B cell (primary cell): ENCODE results near the gene APLP1. TPM values are rescaled to one million over a fixed set of nuclear protein-coding genes. Genes with fewer than 3 reads are reported as not detected.
A peak's percentile ranks its signal among the peaks of the same experiment; 100 is the strongest.

ENCODE experiments used
- ATAC-seq: fragments of 200-7000 bp; cut with Tn5 transposase; one replicate; pipeline ENCODE4 v1.10.0; 2021; ENCODE audit warnings: low read depth, mild to moderate bottlenecking, moderate number of reproducible peaks, moderate library complexity
- CTCF ChIA-PET: fragments of 350-600 bp; sonication (Branson Sonifier 250); formaldehyde crosslinking; loops from one replicate; lab custom pipeline; 2021; ENCODE audit warnings: antibody characterized with exemption, inconsistent platforms; lab: Charles Lee
- POLR2A ChIA-PET: fragments of 350-600 bp; sonication (Branson Sonifier 250); formaldehyde crosslinking; loops from one replicate; lab custom pipeline; 2021; ENCODE audit warnings: antibody characterized with exemption; lab: Charles Lee
- DNase-seq: peaks from one replicate; pipeline ENCODE4 v3.0.0; 2013
- H2AFZ ChIP-seq: 2 replicates; pipeline ENCODE4 v1.6.1; 2012; ENCODE audit warnings: mild to moderate bottlenecking, low read depth, low read length; ENCODE audit not compliant: insufficient read depth, poor library complexity, severe bottlenecking
- H3K27ac ChIP-seq, 2 donors: 1 replicate in 1 of 2; 2 replicates in 1 of 2; pipeline ENCODE4 v1.5.1; 2012 to 2013; ENCODE audit warnings: low read length in 2 of 2, mild to moderate bottlenecking in 2 of 2, moderate library complexity in 1 of 2
- H3K27me3 ChIP-seq, 4 experiments: fragments of 200-600 bp in 1 of 4; sonication (generic) in 1 of 4; replicated peaks in 1 of 4; 1 replicate in 2 of 4; 2 replicates in 2 of 4; pipeline versions ENCODE4 v1.6.1 to v1.7.0; 2013 to 2016; ENCODE audit warnings: low read length in 3 of 4, mild to moderate bottlenecking in 2 of 4, mixed read lengths in 1 of 4, moderate library complexity in 1 of 4; ENCODE audit not compliant: insufficient read depth in 4 of 4, control insufficient read depth in 3 of 4; ENCODE audit errors: control extremely low read depth in 1 of 4
- H3K36me3 ChIP-seq, 2 experiments: replicated peaks in 1 of 2; 1 replicate in 1 of 2; 2 replicates in 1 of 2; pipeline versions ENCODE4 v1.6.1 to v1.7.1; 2013; ENCODE audit warnings: low read length in 1 of 2; ENCODE audit not compliant: insufficient read depth in 2 of 2, control insufficient read depth in 1 of 2; ENCODE audit errors: control extremely low read depth in 1 of 2, extremely low read depth in 1 of 2
- H3K4me1 ChIP-seq, 2 donors: fragments of 200-600 bp in 1 of 2; sonication (generic) in 1 of 2; 1 replicate in 1 of 2; 2 replicates in 1 of 2; pipeline versions ENCODE4 v1.5.1 to v1.6.1; 2013 to 2017; ENCODE audit warnings: low read length in 2 of 2; ENCODE audit not compliant: control insufficient read depth in 2 of 2, insufficient read depth in 2 of 2
- H3K4me2 ChIP-seq: replicated peaks from 2 replicates; pipeline ENCODE3; 2012; ENCODE audit warnings: mild to moderate bottlenecking, low read depth, low read length; ENCODE audit not compliant: poor library complexity, severe bottlenecking
- H3K4me3 ChIP-seq, 5 experiments: fragments of 200-600 bp in 1 of 5; sonication (generic) in 1 of 5; 1 replicate in 3 of 5; 2 replicates in 2 of 5; pipeline versions ENCODE4 v1.5.1 to v1.7.0; 2011 to 2016; ENCODE audit warnings: low read length in 4 of 5, mild to moderate bottlenecking in 4 of 5, low read depth in 2 of 5, control low read depth in 1 of 5, moderate library complexity in 1 of 5; ENCODE audit not compliant: insufficient read depth in 1 of 5; ENCODE audit errors: control extremely low read depth in 1 of 5, extremely low read depth in 1 of 5
- H3K79me2 ChIP-seq: fragments of 200-600 bp; sonication (generic); one replicate; pipeline ENCODE4 v1.6.0; 2016; ENCODE audit warnings: low read length; ENCODE audit not compliant: control insufficient read depth, insufficient read depth
- H3K9ac ChIP-seq: fragments of 200-600 bp; sonication (generic); 2 replicates; pipeline ENCODE4 v1.6.1; 2017; ENCODE audit warnings: mild to moderate bottlenecking, low read length, moderate library complexity
- H3K9me3 ChIP-seq, 3 donors: one replicate each; pipeline versions ENCODE4 v1.6.1 to v1.7.1; 2013; ENCODE audit warnings: low read length in 2 of 3; ENCODE audit not compliant: control insufficient read depth in 2 of 3, insufficient read depth in 1 of 3; ENCODE audit errors: control extremely low read depth in 1 of 3
- H4K20me1 ChIP-seq: 2 replicates; pipeline ENCODE4 v1.6.0; 2012; ENCODE audit warnings: mild to moderate bottlenecking, low read length; ENCODE audit not compliant: insufficient read depth, control insufficient read depth, poor library complexity, severe bottlenecking
- H3K27ac Mint-ChIP-seq: one replicate; pipeline ENCODE4 v1.8.0; 2021; ENCODE audit warnings: mixed read lengths
- H3K27me3 Mint-ChIP-seq: one replicate; pipeline ENCODE4 v1.8.0; 2021; ENCODE audit warnings: mixed read lengths
- H3K4me1 Mint-ChIP-seq: one replicate; pipeline ENCODE4 v1.8.0; 2021; ENCODE audit warnings: mixed read lengths
- H3K4me3 Mint-ChIP-seq: one replicate; pipeline ENCODE4 v1.8.0; 2021; ENCODE audit warnings: mixed read lengths
- H3K9me3 Mint-ChIP-seq: one replicate; pipeline ENCODE4 v1.8.0; 2022; ENCODE audit warnings: mixed read lengths; ENCODE audit not compliant: insufficient read depth
- EZH2 ChIP-seq: IDR thresholded peaks from 2 replicates; pipeline ENCODE4 v1.6.1; 2012; ENCODE audit warnings: borderline replicate concordance, low read depth, mild to moderate bottlenecking, moderate library complexity, low read length; ENCODE audit not compliant: insufficient read depth, poor library complexity, severe bottlenecking
- WGBS: methylation state at CpG from one replicate; pipeline ENCODE4 v1.1.5; 2013; ENCODE audit warnings: missing lambda C conversion rate; ENCODE audit not compliant: insufficient coverage; 5-methylcytosine and 5-hydroxymethylcytosine counted together
- intact Hi-C: fragments of 100-400 bp; cut with micrococcal nuclease; formaldehyde crosslinking; loops from one replicate; pipeline ENCODE4 v1.10.0; 2022
- polyA plus RNA-seq: library from polyadenylated mRNA; depleted of rRNA; stranded (reverse); fragments of >200 nt; gene quantifications from 2 replicates; pipeline ENCODE4 v1.2.3, GENCODE V29; 2012
- total RNA-seq, 2 donors: library from RNA; stranded (reverse); fragments of 120-200 nt in 1 of 2; gene quantifications; 1 replicate in 1 of 2; 2 replicates in 1 of 2; pipeline versions ENCODE4 v1.2.3 to v1.2.4, GENCODE V29; 2013 to 2022
- TF ChIP-seq, protein P1 (sequence below): fragments of 200-600 bp; IDR thresholded peaks from one replicate; pipeline ENCODE4 v1.8.0; 2022; ENCODE audit warnings: antibody characterized with exemption, mild to moderate bottlenecking

Gene APLP1
- total and polyA plus RNA-seq, 2 donors (not counting 1 experiment from before 2014, with no cell fraction given): 0.06 TPM; not detected in 1

DNA sequence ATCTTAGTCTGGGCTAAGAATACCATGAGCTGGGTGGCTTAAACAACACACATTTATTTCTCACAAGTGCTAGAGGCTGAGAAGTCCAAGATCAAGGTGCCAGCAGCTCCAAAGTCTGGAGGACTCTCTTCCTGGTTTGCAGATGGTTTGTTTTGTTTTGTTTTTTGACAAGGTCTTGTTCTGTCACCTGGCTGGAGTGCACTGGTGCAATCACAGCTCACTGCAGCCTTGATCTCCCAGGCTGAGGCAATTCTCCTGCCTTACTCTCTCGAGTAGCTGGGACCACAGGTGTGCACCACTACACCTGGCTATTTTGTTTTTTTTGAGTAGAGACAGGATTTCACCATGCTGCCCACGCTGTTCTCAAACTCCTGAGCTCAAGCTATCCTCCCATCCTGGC lies 15.5 kb downstream of the APLP1 start:
- peaks cover 0 to 15% (median 10%) of the 10 kb centered on the region in 4 experiments for H3K27me3 ChIP-seq
- Mint-ChIP-seq H3K4me3 (no peak overlapping the region), H3K27me3 (peaks cover 9% of the 10 kb centered on the region), H3K27ac (peak overlapping the region; percentile 81), H3K9me3 (no peaks in the 10 kb centered on the region), H3K4me1 (peaks cover 19% of the 10 kb centered on the region)
- no peak overlapping the region for H3K4me2 ChIP-seq
- H3K27ac ChIP-seq: no peak overlapping the region
- H3K9ac ChIP-seq: no peak overlapping the region
- no peaks in the 10 kb centered on the region for H3K79me2 ChIP-seq
- ATAC-seq: peak; percentile 22
- DNase-seq: peak; percentile 76
- no peak overlapping the region for H3K4me3 ChIP-seq
- intact Hi-C loops: loop anchor here (2.0 to 5.0 kb wide), 2 partner anchors 168 to 287 kb away; partner anchors contain the start of genes THAP8 and WDR62
- H3K4me1 ChIP-seq: peaks cover 4 to 7% of the 10 kb centered on the region in 2 donors
- H4K20me1 ChIP-seq: peaks cover 30% of the 10 kb centered on the region
- CTCF ChIA-PET: interaction anchor here (0.7 to 6.8 kb wide), 4 partner anchors 24 to 160 kb away, joined by 3 to 168 read pairs (median 9); no protein-coding TSS in a partner anchor
- peaks cover 0 to 9% (median 0%) of the 10 kb centered on the region in 3 donors for H3K9me3 ChIP-seq
- H3K36me3 ChIP-seq: peaks cover 0 to 25% of the 10 kb centered on the region in 2 experiments
- POLR2A ChIA-PET: interaction anchor here (0.6 to 2.4 kb wide), 7 partner anchors 16 to 845 kb away, joined by 3 to 12 read pairs (median 3); partner anchors contain the start of gene NFKBID
- TF ChIP-seq EZH2: no peak
- TF ChIP-seq, protein P1, sequence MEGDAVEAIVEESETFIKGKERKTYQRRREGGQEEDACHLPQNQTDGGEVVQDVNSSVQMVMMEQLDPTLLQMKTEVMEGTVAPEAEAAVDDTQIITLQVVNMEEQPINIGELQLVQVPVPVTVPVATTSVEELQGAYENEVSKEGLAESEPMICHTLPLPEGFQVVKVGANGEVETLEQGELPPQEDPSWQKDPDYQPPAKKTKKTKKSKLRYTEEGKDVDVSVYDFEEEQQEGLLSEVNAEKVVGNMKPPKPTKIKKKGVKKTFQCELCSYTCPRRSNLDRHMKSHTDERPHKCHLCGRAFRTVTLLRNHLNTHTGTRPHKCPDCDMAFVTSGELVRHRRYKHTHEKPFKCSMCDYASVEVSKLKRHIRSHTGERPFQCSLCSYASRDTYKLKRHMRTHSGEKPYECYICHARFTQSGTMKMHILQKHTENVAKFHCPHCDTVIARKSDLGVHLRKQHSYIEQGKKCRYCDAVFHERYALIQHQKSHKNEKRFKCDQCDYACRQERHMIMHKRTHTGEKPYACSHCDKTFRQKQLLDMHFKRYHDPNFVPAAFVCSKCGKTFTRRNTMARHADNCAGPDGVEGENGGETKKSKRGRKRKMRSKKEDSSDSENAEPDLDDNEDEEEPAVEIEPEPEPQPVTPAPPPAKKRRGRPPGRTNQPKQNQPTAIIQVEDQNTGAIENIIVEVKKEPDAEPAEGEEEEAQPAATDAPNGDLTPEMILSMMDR: no peak
- 60% methylated on average over 1 of the region's 2 CpGs for WGBS
- no peak overlapping the region for H2AFZ ChIP-seq

GRCh38 chr19:35885225-35885738 lies 16.9 kb downstream of the APLP1 start:
- H3K9ac ChIP-seq: no peak overlapping the region
- peak; percentile 70 for DNase-seq
- peaks cover 17% of the 10 kb centered on the region for H3K4me1 Mint-ChIP-seq

More at GRCh38 chr19:35885225-35885738, 16.9 kb downstream of the APLP1 start:
- Histone ChIP-seq H3K79me2 (no peaks in the 10 kb centered on the region), H3K9me3 (no peaks in the 10 kb centered on the region), H2AFZ (no peak overlapping the region), H3K27me3 (peaks cover 0 to under 1% (median under 1%) of the 10 kb centered on the region in 4 experiments), H4K20me1 (peaks cover 44% of the 10 kb centered on the region), H3K4me3 (no peak overlapping the region), H3K4me2 (no peak overlapping the region), H3K27ac (no peak overlapping the region), H3K36me3 (peaks cover 2 to 39% of the 10 kb centered on the region in 2 experiments), H3K4me1 (peaks cover 4% of the 10 kb centered on the region in 2 donors)
- POLR2A ChIA-PET: interaction anchor here (0.6 kb wide), 1 partner anchor 106 kb away, joined by 6 read pairs; no protein-coding TSS in a partner anchor
- ATAC-seq: no peak
- intact Hi-C loops: no loop called here
- Mint-ChIP-seq H3K27me3 (peaks cover under 1% of the 10 kb centered on the region), H3K9me3 (no peaks in the 10 kb centered on the region), H3K4me3 (no peak overlapping the region), H3K27ac (peak overlapping the region; percentile 65)
- TF ChIP-seq EZH2: no peak
- TF ChIP-seq, protein P1: no peak
- WGBS: 100% methylated on average over 6 of the region's 6 CpGs
- CTCF ChIA-PET: interaction anchor here (0.8 to 1.4 kb wide), 3 partner anchors 47 to 193 kb away, joined by 3 to 4 read pairs (median 4); no protein-coding TSS in a partner anchor
